ENCODE measurements around the gene VPS37D. TPM values are rescaled to one million over a fixed set of nuclear protein-coding genes. Genes with fewer than 3 reads are reported as not detected.
"Not testable (repeated sequence)": the region's sequence is repeated elsewhere in the genome, so short reads cannot be mapped to it uniquely, and the experiment has no call there.

VPS37D gene
- total RNA-seq (3.2 TPM), polyA plus RNA-seq (4.7 TPM)

GRCh38 chr7:73667344-73668102 is at the start of gene VPS37D:
VPS37D (plus strand) TSS chr7:73667831; CDS start chr7:73667959, 128 bp downstream.
- peak; percentile 69 for DNase-seq (ENCODE audit: extremely low spot score)
- WGBS, result 2% methylated on average over 79 of the region's 79 CpGs
- H3K27ac ChIP-seq (ENCODE audit: low read depth), result no peak within 1 kb of the TSS
- H3K4me1 ChIP-seq (ENCODE audit: insufficient read depth), result no peaks in the 10 kb centered on the region
- no peaks in the 10 kb centered on the region for H3K36me3 ChIP-seq (ENCODE audit: insufficient read depth)
- H3K4me3 ChIP-seq (ENCODE audit: low read depth, low read length), result peak within 1 kb of the TSS; percentile 88

- H3K4me1 ChIP-seq (ENCODE audit: insufficient read depth), result no peaks in the 10 kb centered on the region
- H3K27ac ChIP-seq (ENCODE audit: low read depth), result no peak overlapping the region
- H3K4me3 ChIP-seq (ENCODE audit: low read depth, low read length), result no peak overlapping the region
- DNase-seq (ENCODE audit: extremely low spot score), result no peak
- 47% methylated on average over 4 of the region's 4 CpGs for whole genome bisulfite sequencing
- no peaks in the 10 kb centered on the region for H3K36me3 ChIP-seq (ENCODE audit: insufficient read depth)
These were observed 49.1 kb upstream of the VPS37D start for GRCh38 chr7:73618538-73618937.

GRCh38 chr7:73619394-73619793 is 48.2 kb upstream of the VPS37D start:
- WGBS, result 84% methylated on average over 11 of the region's 11 CpGs

GRCh38 chr7:73621168-73622063 is 46.2 kb upstream of the VPS37D start:
- Histone ChIP-seq H3K36me3 (ENCODE audit: insufficient read depth) (no peaks in the 10 kb centered on the region), H3K27ac (ENCODE audit: low read depth) (no peak overlapping the region), H3K4me3 (ENCODE audit: low read depth, low read length) (no peak overlapping the region), H3K4me1 (ENCODE audit: insufficient read depth) (no peaks in the 10 kb centered on the region)
- DNase-seq (ENCODE audit: extremely low spot score), result no peak
- 62% methylated on average over 7 of the region's 7 CpGs for WGBS

More at GRCh38 chr7:73619394-73619793, 48.2 kb upstream of the VPS37D start:
- H3K36me3 ChIP-seq (ENCODE audit: insufficient read depth); H3K4me3 ChIP-seq (ENCODE audit: low read depth, low read length); H3K4me1 ChIP-seq (ENCODE audit: insufficient read depth); DNase-seq (ENCODE audit: extremely low spot score); H3K27ac ChIP-seq (ENCODE audit: low read depth): not testable (repeated sequence)

GRCh38 chr7:73622527-73622908 is 45.1 kb upstream of the VPS37D start:
- H3K4me3 ChIP-seq (ENCODE audit: low read depth, low read length), result no peak overlapping the region
- whole genome bisulfite sequencing, result 33% methylated on average over 2 of the region's 2 CpGs
- no peak overlapping the region for H3K27ac ChIP-seq (ENCODE audit: low read depth)

GRCh38 chr7:73622909-73623797 is 44.5 kb upstream of the VPS37D start:
- Histone ChIP-seq H3K27ac (ENCODE audit: low read depth) (no peak overlapping the region), H3K4me3 (ENCODE audit: low read depth, low read length) (no peak overlapping the region), H3K36me3 (ENCODE audit: insufficient read depth) (no peaks in the 10 kb centered on the region), H3K4me1 (ENCODE audit: insufficient read depth) (no peaks in the 10 kb centered on the region)
- 5% methylated on average over 58 of the region's 58 CpGs for WGBS
- no peak for DNase-seq (ENCODE audit: extremely low spot score)

More at GRCh38 chr7:73622527-73622908, 45.1 kb upstream of the VPS37D start:
- no peak for DNase-seq (ENCODE audit: extremely low spot score)
- Histone ChIP-seq H3K4me1 (ENCODE audit: insufficient read depth) (no peaks in the 10 kb centered on the region), H3K36me3 (ENCODE audit: insufficient read depth) (no peaks in the 10 kb centered on the region)

- Histone ChIP-seq H3K4me1 (ENCODE audit: insufficient read depth) (no peaks in the 10 kb centered on the region), H3K4me3 (ENCODE audit: low read depth, low read length) (peak within 1 kb of the TSS; percentile 39), H3K36me3 (ENCODE audit: insufficient read depth) (no peaks in the 10 kb centered on the region), H3K27ac (ENCODE audit: low read depth) (no peak within 1 kb of the TSS)
- WGBS, result 2% methylated on average over 80 of the region's 80 CpGs
- DNase-seq (ENCODE audit: extremely low spot score), result no peak
These were observed 43.6 kb upstream of the VPS37D start, which contains the start of gene MLXIPL for GRCh38 chr7:73623798-73624668. MLXIPL (minus strand) TSS chr7:73624522; CDS start chr7:73624492, 30 bp downstream.

- H3K4me1 ChIP-seq (ENCODE audit: insufficient read depth), result no peaks in the 10 kb centered on the region
- 41% methylated on average over 9 of the region's 9 CpGs for WGBS
- H3K27ac ChIP-seq (ENCODE audit: low read depth), result no peak overlapping the region
- no peak for DNase-seq (ENCODE audit: extremely low spot score)
- H3K36me3 ChIP-seq (ENCODE audit: insufficient read depth), result no peaks in the 10 kb centered on the region
- H3K4me3 ChIP-seq (ENCODE audit: low read depth, low read length), result peak overlapping the region; percentile 39
These were observed 43.0 kb upstream of the VPS37D start for GRCh38 chr7:73624669-73625001.

GRCh38 chr7:73625276-73625675 is 42.4 kb upstream of the VPS37D start:
- Histone ChIP-seq H3K4me3 (ENCODE audit: low read depth, low read length) (no peak overlapping the region), H3K4me1 (ENCODE audit: insufficient read depth) (no peaks in the 10 kb centered on the region), H3K36me3 (ENCODE audit: insufficient read depth) (no peaks in the 10 kb centered on the region), H3K27ac (ENCODE audit: low read depth) (no peak overlapping the region)
- 94% methylated on average over 11 of the region's 11 CpGs for WGBS
- no peak for DNase-seq (ENCODE audit: extremely low spot score)

GRCh38 chr7:73626814-73627213 is 40.8 kb upstream of the VPS37D start:
- H3K27ac ChIP-seq (ENCODE audit: low read depth), result no peak overlapping the region
- no peaks in the 10 kb centered on the region for H3K36me3 ChIP-seq (ENCODE audit: insufficient read depth)
- 21% methylated on average over 3 of the region's 3 CpGs for WGBS
- H3K4me3 ChIP-seq (ENCODE audit: low read depth, low read length), result no peak overlapping the region
- no peak for DNase-seq (ENCODE audit: extremely low spot score)
- H3K4me1 ChIP-seq (ENCODE audit: insufficient read depth), result no peaks in the 10 kb centered on the region

- no peak for DNase-seq (ENCODE audit: extremely low spot score)
- 64% methylated on average over 4 of the region's 4 CpGs for WGBS
- Histone ChIP-seq H3K4me1 (ENCODE audit: insufficient read depth) (no peaks in the 10 kb centered on the region), H3K4me3 (ENCODE audit: low read depth, low read length) (no peak overlapping the region), H3K27ac (ENCODE audit: low read depth) (no peak overlapping the region), H3K36me3 (ENCODE audit: insufficient read depth) (no peaks in the 10 kb centered on the region)
These were observed 39.1 kb upstream of the VPS37D start for GRCh38 chr7:73628504-73628903.

GRCh38 chr7:73631558-73631957 is 36.1 kb upstream of the VPS37D start:
- WGBS, result 27% methylated on average over 1 of the region's 1 CpG
- no peaks in the 10 kb centered on the region for H3K4me1 ChIP-seq (ENCODE audit: insufficient read depth)
- DNase-seq (ENCODE audit: extremely low spot score), result no peak
- no peaks in the 10 kb centered on the region for H3K36me3 ChIP-seq (ENCODE audit: insufficient read depth)
- H3K4me3 ChIP-seq (ENCODE audit: low read depth, low read length), result no peak overlapping the region
- H3K27ac ChIP-seq (ENCODE audit: low read depth), result no peak overlapping the region
